ENCODE measurements around the gene GCNT2.

DNA sequence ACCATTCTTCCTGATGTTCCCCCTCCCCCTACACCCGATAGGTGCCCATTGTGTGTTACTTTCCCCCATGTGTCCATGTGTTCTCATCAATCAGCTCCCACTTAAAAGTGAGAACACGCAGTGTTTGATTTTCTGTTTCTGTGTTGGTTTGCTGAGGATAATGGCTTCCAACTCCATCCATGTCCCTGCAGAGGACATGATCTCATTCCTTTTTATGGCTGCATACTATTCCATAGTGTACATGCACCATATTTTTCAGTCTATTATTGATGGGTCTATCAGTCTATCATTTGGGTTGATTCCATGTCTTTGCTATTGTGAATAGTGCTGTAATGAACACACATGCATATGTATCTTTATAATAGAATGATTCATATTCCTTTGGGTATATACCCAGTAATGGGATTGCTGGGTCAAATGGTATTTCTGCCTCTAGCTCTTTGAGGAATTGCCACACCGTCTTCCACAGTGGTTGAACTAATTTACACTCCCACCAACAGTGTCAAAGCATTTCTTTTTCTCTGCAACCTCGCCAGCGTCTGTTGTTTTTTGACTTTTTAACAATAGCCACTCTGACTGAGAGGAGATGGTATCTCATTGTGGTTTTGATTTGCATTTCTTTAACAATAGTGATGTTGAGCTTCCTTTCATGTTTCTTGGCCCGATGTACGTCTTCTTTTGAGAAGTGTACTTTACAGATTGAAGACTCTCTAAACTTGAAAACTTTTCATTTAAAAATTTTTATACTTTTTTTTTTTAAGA, 41.0 kb upstream of the GCNT2 start:
- TF ChIP-seq EZH2 (IDR thresholded peaks at IDR 0.05) (no peak), POLR2AphosphoS5 (IDR thresholded peaks at IDR 0.05; ENCODE audit: borderline replicate concordance, low read depth, low read length) (no peak), FOXP2 (optimal IDR thresholded peaks at IDR 0.05; ENCODE audit: control extremely low read depth, extremely low read length, insufficient read depth) (no peak)
